Fibroblast of villous mesenchyme (primary cell): ENCODE measurements around the gene GAGE12J. TPM values are rescaled to one million over a fixed set of nuclear protein-coding genes. Genes with fewer than 3 reads are reported as not detected.
"Not testable (repeated sequence)": the region's sequence is repeated elsewhere in the genome, so short reads cannot be mapped to it uniquely, and the experiment has no call there.

Experiments
- DNase-seq: peaks from one replicate; pipeline ENCODE4 v3.0.0-alpha.2; 2010; ENCODE audit warnings: low read depth
- H3K4me3 ChIP-seq: 2 replicates; pipeline ENCODE4 v1.5.1; 2011; ENCODE audit warnings: low read depth, mild to moderate bottlenecking, low read length
- CTCF ChIP-seq: IDR thresholded peaks from 2 replicates; pipeline ENCODE4 v1.5.1; 2012; ENCODE audit warnings: low read depth, mild to moderate bottlenecking, low read length; ENCODE audit not compliant: insufficient read depth
- total RNA-seq: library from RNA; depleted of rRNA; stranded (reverse); fragments of >200 nt; gene quantifications from 2 replicates; pipeline ENCODE4 v1.2.3, GENCODE V29; 2012

Gene GAGE12J
- total RNA-seq, 1 donor: not detected

DNA sequence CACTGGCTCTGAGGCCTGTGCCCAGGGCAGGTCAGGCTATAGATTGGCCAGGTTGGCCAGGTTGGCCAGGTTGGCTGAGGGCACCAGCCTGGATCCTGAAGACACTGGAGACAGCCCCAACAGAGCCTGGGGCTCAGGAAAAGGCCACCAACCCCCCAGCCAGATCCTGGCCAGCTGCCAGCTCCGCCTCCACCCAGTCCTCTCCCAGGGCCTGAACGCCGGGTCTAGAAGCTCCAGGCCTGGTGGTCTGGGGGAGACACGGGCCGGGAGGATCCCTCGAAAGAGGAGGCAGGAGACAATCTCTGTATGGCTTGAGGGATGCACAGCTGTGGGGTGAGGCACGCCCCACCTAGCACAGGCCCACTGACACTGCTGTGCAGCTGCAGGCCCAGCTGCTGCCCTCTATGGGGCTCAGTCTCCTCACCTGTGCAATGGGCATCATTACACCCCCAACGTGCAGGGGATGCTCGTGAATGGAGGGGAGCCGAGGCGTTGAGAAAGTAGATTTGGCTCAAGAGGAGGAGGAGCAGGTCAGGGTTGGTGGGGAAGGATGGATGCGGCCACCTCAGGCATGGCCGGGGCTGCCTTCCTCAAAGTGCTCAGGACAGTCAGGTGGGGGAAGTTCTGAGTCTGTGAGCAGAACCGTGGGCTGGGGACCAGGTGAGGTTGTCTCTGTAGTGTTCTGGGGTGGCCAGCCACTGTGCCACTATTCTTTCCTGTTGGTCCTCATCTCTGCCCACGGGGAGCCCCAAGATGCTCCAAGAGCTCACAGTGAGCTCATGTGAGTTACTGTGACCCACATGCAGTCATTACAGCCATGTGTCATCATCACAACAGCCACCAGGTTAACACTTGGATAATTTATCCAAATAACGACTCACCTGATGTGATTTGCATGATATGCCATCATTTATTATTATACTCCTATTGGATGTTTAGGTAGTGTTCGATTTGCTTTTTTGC lies 29.2 kb upstream of the GAGE12J start:
- no peak for TF ChIP-seq CTCF
- no peak overlapping the region for H3K4me3 ChIP-seq
- DNase-seq: no peak

DNA sequence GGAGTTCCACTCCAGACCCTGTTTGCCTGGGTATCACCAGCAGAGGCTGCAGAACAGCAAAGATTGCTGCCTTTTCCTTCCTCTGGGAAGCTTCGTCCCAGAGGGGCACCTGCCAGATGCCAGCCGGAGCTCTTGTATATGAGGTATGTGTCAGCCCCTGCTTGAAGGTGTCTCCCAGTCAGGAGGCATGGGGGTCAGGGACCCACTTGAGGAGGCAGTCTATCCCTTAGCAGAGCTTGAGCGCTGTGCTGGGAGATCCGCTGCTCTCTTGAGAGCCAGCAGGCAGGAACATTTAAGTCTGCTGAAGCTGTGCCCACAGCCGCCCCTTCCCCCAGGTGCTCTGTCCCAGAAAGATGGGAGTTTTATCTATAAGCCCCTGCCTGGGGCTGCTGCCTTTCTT lies 22.5 kb upstream of the GAGE12J start:
- not testable (repeated sequence) for DNase-seq, H3K4me3 ChIP-seq

- no peak for DNase-seq
- TF ChIP-seq CTCF: no peak
Observed at GRCh38 chrX:49300703-49301102, 21.1 kb upstream of the GAGE12J start.

GRCh38 chrX:49303346-49303745 lies 18.5 kb upstream of the GAGE12J start, which contains the start of gene GAGE10:
Gene GAGE10 (plus strand): TSS chrX:49303646. CDS start chrX:49304860, 1,214 bp downstream.
- no peak for TF ChIP-seq CTCF
- no peak within 1 kb of the TSS for H3K4me3 ChIP-seq
- no peak for DNase-seq

More at GRCh38 chrX:49300703-49301102, 21.1 kb upstream of the GAGE12J start:
- H3K4me3 ChIP-seq: no peak overlapping the region

DNA sequence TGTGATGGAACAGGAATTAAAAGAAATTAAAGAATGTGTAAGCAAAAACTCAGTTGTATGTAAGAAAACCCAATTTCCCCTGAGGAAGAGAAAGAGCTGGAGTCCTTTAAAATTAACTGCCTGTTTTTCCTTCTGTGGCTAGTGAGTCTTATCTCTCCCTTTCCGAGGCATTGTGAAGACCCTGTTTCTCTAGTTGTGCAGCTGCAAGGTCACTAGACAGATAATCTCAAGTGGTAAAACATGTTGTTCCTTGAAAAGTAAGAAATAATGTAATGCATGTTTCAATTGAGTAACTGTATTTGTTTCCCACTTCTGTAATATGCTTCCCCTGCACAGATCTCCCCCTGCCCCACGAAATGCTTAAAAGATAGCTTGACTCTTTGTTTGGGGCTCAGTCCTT lies 14.1 kb upstream of the GAGE12J start:
- H3K4me3 ChIP-seq, DNase-seq: not testable (repeated sequence)

DNA sequence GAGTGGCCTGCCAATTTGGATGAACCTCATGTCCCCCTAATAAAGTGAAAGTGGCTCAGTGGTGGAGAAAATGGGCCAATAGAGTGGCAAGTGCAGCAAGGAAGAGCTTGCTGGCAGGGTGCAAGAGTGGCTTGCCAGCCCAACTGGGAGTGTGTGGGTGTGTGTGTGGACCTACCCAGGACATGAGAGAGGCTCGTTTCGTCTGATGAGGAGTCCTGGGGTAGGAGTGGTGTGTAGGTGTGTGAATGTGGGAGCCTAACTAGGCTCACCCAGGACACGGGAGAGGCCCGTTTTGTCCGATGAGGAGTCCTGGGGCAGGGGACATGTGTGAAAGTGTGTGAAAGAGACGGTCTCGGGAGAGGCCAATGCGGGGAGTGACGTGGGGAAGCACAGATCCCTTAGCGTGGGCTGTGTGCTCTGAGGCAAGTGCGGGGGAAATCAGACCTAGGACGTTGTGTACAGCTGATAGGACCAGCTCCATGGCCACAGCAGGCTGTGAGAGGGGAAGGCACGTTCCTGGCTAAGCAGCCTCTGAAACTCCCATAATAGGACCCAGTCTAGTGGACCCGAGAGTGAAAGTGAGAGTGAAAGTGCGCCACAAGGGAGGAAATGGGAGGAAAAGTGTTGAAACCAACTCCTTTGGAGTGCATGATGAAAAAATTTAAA lies 13.1 kb upstream of the GAGE12J start:
- no peak for TF ChIP-seq CTCF
- peak; percentile 39 for DNase-seq
- peak overlapping the region; percentile 42 for H3K4me3 ChIP-seq

DNA sequence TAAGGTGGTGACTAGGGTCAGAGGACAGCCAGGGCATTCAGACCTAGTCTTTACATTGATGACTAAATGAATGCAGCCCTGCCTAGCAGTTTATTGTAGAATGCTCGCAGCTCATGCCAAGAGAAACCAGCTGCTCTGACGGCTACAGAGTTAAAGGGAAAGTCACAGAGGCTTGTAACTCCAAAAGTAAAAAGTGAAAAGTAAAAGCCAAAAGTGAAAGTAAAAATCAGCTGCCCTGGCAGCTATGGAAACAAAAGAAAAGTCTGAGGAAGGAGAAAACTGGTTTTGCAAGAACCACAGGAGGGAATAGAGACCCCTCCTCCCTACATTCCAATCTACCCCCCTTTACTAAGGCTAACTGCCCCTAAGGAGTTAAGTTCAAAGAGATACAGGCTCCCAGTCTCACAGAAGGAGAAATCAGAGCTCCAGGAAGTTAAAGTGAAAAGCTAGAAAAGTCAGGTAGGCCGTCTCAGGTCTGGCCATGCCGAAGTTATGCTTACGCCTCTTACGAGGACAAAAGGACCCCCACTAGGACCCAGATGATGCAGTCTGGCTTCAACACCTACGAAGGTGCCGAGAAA lies 12.3 kb upstream of the GAGE12J start:
- DNase-seq: peak; percentile 34
- peak overlapping the region; percentile 42 for H3K4me3 ChIP-seq
- TF ChIP-seq CTCF: no peak
